Subcutaneous adipose tissue (tissue), 4 donors: ENCODE data around the gene SNRNP27. TPM values are rescaled to one million over a fixed set of nuclear protein-coding genes. Genes with fewer than 3 reads are reported as not detected.

ENCODE experiments used
- total RNA-seq, 4 donors: library from RNA; depleted of rRNA; stranded (reverse); fragments of >200 nt; gene quantifications; one replicate each; pipeline ENCODE4 v1.1.0, GENCODE V29; 2016
- TF ChIP-seq, protein P1 (sequence below): fragments of 450-650 bp; IDR thresholded peaks from one replicate; pipeline ENCODE4 v1.5.1; 2016; ENCODE audit warnings: low read depth, mild to moderate bottlenecking, control low read depth, antibody characterized with exemption, moderate library complexity

The SNRNP27 gene
- total RNA-seq, 4 donors from 2014 or later = 66.7 to 125 (median 86.0) TPM

DNA sequence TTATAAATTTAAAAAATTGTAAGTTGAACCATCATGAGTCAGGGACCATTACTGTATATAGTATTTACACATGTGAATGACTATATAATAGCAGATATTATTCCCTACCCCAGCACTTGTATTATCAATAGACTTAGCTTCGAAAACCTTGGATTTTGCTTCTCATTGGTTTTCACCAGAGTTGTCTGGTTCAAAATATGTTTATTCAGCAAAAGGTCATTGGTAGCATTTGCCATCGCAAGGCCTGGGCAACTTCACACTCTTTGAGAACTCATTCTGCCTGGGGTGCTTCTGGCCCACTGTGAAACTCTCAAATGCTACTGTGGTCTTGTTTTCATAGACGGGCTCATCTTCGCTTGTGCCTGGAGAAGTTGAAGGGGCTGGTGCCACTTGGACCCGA lies 41.3 kb downstream of the SNRNP27 start:
- TF ChIP-seq, protein P1, sequence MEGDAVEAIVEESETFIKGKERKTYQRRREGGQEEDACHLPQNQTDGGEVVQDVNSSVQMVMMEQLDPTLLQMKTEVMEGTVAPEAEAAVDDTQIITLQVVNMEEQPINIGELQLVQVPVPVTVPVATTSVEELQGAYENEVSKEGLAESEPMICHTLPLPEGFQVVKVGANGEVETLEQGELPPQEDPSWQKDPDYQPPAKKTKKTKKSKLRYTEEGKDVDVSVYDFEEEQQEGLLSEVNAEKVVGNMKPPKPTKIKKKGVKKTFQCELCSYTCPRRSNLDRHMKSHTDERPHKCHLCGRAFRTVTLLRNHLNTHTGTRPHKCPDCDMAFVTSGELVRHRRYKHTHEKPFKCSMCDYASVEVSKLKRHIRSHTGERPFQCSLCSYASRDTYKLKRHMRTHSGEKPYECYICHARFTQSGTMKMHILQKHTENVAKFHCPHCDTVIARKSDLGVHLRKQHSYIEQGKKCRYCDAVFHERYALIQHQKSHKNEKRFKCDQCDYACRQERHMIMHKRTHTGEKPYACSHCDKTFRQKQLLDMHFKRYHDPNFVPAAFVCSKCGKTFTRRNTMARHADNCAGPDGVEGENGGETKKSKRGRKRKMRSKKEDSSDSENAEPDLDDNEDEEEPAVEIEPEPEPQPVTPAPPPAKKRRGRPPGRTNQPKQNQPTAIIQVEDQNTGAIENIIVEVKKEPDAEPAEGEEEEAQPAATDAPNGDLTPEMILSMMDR = no peak

DNA sequence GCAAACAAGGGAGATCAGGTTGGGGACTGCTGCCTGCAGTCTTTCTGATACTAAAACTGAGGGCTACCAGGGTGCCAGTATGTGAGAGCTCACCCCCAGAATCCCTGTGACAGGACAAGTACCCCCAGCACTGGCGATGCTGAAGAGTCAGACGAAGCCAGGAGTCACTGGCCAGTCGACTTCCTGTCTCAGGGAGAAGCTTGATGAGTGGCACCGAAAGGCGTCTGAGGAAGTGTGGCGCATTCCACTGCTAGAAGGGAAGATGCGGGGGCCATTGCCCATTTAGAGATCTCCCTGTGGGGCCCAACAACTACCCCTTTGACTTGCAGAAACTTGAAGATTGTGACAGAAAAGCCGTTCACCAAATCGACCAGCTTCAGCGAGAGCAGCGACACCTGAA lies 43.1 kb downstream of the SNRNP27 start:
- TF ChIP-seq, protein P1 = no peak

DNA sequence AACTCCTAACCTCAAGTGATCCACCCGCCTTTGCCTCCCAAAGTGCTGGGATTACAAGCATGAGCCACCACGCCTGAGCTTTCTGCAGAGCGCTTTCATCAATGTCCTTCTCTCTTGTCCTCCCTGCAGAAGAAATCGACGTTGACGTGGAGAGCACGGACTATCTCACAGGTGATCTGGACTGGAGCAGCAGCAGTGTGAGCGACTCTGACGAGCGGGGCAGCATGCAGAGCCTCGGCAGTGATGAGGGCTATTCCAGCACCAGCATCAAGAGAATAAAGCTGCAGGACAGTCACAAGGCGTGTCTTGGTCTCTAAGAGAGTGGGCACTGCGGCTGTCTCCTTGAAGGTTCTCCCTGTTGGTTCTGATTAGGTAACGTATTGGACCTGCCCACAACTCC lies 44.2 kb downstream of the SNRNP27 start:
- TF ChIP-seq, protein P1 = no peak

DNA sequence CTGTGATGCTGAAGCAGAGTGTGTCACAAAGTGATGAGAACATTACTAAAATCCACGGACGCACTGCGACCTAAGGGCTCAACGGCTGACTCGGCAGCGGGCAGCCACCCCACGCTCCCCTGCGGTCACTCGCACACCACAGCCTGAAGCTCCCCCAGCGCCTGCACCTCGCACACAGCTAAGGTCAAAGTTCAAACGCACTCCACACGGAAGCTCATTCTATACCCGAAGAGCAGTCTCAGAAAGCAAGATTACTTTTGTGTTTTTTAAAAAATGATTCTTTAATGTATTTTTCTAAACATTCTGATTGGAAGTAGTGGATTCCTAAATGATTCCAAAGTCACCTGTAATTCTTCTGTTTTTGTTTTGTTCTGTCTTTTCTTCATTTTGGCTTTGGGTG lies 46.0 kb downstream of the SNRNP27 start:
- TF ChIP-seq, protein P1 = no peak

DNA sequence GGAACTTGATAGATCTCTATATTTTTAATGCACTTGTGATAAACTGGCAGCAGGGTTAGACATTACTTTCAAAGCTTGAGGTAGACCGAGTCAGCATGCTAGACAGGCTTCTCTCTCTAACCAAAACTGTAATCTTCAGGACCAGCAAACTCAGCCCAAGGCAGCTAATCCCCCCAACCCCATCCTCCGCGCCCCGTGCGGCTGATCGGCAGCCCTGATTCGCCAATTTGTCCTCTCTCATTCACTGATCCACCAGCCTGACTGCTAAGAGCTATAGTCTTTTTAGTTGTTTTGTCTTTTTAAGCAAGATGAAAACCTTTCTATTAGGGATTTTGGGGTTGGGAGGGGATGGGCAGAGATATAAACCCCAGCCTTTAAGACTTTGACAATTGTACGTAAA lies 46.9 kb downstream of the SNRNP27 start:
- TF ChIP-seq, protein P1 = no peak

DNA sequence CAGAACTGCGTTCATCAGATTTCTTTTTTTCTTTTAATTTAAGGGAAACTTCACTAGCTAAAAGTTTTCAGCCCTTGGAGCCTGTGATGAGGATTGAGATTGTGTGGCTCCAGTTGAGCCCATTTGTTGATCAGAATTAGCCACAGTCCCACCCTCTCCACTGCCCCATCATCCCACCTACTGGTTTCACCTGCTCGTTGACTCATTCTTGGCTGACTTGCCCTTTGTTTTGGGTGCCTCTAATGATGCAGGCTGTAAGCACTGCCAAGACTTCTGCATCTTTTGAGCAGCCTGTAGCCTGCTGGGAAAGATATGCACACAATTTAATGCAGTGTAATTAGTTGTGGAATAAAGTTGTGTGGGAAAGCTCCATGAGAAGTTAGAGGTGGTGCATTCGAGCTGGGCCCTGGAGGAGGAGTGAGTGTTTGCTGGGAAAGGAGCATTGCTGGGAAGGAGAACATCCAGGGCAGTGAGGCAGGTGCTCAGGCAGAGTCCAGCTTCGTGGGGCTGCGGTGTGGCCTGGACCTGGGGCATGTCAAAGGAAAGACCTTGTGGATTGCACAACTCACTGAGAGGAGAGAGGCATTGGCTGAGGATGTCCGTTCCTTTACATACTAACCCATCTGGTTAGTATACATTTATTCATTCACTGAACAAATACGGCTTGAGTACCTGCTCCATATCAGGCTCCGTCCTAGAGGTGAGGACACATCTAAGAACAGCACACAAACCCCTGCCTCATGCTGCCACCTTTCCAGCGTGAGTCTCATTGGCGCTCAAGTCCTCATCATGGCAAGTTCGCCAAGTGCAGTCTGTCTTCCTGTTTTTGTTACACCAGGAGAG lies 49.5 kb downstream of the SNRNP27 start:
- TF ChIP-seq, protein P1 = no peak

DNA sequence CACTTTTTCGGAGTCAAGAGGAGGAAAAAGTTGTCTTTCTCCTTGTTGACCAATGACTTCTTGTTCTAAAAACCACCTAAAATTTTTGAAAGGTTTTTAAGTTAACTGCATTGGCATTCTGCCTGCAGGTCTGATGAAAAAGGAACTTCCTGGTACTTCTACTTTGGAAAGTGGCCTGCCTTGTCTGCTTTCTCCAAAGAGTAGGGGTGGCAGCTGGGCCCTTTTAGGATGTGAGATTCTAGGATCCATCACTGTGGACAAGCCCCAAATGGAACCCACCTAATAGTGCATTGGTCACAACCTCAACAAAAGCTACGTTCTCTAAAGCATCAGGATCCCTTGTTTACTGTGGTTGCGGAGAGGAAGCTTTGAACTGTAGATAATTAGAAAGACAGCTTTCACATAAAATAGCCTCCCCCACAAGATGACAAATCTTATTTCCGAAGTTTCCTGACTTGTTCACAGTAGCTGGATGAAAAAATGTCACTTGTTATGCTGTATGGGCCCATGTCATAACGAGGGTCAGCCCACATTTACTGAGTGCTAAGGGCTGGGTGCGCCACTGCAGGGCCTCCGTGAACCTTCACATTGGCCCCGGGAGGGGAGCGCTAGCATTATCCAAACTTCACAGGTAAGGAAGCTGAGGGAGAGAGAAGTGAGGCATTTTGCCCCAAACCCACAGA lies 50.2 kb downstream of the SNRNP27 start:
- TF ChIP-seq, protein P1 = no peak
